NCI-H510A (cell line): ENCODE results near the gene CRIP3.
"Not testable (repeated sequence)": the region's sequence is repeated elsewhere in the genome, so short reads cannot be mapped to it uniquely, and the experiment has no call there.

ENCODE experiments used
- DNase-seq: peaks from one replicate; lab custom pipeline; 2025; lab: John Stamatoyannopoulos, UW

CRIP3 gene

DNA sequence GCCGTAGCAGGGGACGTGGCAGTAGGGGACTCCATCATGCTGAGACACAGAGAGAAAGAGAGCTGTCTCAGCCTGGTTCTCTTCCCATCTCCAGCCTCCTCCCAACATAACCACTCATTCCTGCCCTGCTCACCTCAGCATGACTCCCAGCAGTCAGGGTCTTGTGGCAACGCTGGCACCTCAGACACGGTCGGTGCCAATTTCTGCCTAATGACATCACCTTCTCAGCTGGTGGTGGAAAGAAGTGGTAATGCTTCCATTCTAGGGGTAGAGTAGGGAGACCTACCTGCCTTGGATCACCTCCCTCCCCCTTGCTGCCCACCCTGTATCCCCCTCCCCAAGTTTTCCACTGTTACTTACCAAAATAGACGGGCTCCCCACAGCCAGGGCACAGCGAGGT lies 2.5 kb downstream of the CRIP3 start:
- no peak for DNase-seq

- DNase-seq, result no peak
Measured at GRCh38 chr6:43304882-43305281, 3.7 kb downstream of the CRIP3 start.

GRCh38 chr6:43304361-43304760 lies 4.3 kb downstream of the CRIP3 start:
- DNase-seq, result no peak

GRCh38 chr6:43303751-43304331 lies 4.8 kb downstream of the CRIP3 start:
- no peak for DNase-seq

GRCh38 chr6:43303006-43303405 lies 5.6 kb downstream of the CRIP3 start:
- DNase-seq, result not testable (repeated sequence)

DNA sequence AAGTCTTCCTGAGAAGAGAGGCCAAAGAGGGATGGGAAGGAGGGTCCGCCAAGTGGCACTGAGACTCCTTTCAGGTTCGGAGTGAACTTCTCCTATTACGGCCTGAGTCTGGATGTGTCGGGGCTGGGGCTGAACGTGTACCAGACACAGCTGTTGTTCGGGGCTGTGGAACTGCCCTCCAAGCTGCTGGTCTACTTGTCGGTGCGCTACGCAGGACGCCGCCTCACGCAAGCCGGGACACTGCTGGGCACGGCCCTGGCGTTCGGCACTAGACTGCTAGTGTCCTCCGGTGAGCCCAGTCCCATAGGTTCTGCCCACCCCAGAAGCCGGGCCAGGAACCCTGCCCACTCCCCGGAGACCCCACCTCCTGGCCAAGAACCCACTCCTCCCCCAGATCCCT lies 6.5 kb downstream of the CRIP3 start:
- no peak for DNase-seq

GRCh38 chr6:43301081-43301870 lies 7.3 kb downstream of the CRIP3 start:
- no peak for DNase-seq

DNA sequence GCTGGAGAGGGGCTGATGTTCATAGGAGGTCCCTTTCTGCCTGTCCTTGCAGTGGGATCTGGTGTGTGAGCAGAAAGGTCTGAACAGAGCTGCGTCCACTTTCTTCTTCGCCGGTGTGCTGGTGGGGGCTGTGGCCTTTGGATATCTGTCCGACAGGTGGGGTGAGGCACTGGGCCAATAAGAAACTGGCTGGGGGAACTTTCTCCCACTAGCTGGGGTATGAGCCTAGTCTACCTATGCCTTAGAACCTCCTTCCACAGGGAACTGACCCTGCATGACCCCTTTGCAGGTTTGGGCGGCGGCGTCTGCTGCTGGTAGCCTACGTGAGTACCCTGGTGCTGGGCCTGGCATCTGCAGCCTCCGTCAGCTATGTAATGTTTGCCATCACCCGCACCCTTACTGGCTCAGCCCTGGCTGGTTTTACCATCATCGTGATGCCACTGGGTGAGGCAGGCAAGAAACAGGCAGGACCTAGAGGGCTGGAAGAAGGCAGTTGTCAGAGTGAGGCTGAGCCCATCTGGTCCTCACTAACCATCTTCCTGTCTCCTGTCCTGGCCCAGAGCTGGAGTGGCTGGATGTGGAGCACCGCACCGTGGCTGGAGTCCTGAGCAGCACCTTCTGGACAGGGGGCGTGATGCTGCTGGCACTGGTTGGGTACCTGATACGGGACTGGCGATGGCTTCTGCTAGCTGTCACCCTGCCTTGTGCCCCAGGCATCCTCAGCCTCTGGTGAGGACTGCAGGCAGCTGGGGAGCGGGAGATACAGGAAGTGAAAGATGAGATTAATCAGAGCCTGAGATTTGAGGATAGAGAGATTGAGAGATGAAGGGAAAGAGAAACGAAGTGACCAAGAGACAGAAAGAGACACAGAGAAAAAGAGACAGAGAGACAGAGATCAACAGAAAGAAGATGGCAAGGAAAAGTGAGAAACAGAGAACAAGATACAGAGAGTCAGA lies 9.0 kb downstream of the CRIP3 start:
- DNase-seq, result no peak

- DNase-seq, result no peak
Measured at GRCh38 chr6:43298565-43299337, 9.9 kb downstream of the CRIP3 start.

- no peak for DNase-seq
Measured at GRCh38 chr6:43297644-43298564, 10.7 kb downstream of the CRIP3 start, which contains the start of gene SLC22A7. Gene SLC22A7 (plus strand): TSS chr6:43298260. CDS start chr6:43298359, 99 bp downstream.

DNA sequence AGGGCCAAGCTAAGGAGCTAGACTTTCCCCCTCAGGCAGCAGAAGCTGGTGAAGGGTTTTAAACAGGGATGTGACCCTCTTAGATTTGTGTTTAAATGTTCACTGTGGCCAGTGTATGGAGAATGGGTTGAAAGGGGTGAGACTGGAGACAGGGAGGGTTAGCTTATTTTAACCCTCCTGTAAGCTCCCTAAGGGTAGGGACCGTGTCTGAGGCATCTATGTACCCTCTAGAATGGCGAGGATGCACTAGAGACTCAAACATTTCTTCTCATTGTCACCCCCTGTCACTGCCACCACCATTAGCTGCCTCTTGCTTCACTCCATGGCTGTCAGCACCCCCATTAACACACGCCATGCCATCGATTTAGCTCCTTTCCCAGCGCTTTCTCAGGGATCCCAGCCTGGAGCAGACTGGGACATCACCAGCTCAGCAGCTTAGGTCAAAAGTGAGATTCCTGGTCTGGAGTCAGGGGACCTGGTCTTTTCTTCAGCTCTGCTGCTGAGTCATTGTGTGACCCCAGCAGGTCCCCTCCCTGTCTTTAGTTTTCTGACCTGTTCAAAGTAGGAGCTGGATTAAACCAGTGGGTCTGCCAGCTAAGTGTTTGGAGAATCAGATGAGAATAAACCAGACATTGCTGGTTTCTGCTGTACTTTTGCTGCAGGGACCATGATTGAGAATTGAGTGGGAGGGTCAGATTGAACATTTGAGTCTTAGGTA lies 11.7 kb downstream of the CRIP3 start:
- DNase-seq, result no peak

DNA sequence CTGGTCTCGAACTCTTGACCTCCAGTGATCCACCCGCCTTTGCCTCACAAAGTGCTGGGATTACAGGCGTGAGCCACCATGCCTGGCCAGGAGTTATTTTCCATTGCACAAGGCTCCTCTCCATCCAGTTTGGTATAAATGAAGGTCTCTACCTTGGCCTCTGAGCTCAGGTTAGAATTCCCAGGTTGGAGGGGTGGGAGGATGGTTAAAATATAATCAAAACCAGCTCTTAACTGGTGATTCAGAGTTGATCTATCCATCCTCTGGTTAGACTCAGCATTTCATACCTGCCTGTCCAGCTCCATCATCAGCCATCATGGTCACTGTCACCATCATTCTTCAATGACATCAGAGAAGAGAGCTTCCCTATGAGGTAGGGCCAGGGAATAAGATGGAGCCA lies 13.2 kb downstream of the CRIP3 start:
- no peak for DNase-seq

DNA sequence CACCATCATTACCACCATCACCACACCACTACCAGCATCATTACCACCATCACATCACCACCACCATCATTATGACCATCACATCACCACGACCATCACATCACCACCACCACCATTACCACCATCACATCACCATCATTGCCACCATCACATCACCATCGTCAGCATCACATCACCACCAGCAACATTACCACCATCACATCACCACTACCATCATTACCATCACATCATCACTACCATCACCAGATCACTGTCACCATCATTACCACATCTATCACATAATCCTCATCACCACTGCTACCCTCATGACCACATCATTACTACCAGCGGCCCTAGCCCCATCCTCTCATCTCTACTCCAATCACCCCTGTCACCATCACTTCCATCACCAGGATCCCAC lies 14.1 kb downstream of the CRIP3 start:
- DNase-seq, result no peak

- no peak for DNase-seq
Measured at GRCh38 chr6:43293698-43294097, 14.9 kb downstream of the CRIP3 start.

GRCh38 chr6:43292763-43293318 lies 15.8 kb downstream of the CRIP3 start:
- DNase-seq, result no peak

DNA sequence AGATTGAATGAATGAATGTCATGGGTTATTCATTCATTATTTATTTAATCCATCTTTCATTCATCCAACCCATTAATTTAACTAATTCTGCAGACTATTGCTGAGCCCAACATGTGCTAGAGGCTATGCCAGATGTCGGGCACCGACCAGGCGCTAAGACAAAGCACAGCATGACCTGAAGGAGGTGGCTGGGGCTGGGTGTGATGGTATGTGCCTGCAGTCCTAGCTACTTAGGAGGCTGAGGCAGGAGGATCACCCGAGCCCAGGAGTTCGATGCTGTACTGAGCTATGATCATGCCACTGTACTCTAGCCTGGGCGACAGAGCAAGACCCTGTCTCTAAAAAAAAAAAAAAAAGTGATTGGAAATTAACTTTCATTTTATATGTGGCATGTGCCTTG lies 16.3 kb downstream of the CRIP3 start:
- DNase-seq, result no peak

DNA sequence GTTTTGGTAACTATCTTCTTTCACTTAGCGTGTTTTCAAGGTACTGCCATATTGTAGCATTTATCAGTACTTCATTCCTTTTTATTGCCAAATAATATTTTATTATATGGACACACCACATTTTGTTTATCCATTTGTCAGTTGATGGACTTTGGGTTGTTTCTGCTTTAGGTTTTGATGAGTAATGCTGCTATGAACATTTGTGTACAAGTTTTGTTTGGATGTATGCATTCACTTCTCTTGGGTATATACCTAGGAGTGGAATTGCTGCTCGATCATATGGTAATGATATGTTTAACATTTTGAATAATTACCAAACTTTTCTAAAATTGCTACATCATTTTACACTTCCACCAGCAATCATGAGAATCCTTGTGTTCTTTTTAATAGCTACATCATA lies 16.9 kb downstream of the CRIP3 start:
- DNase-seq, result no peak

GRCh38 chr6:43290905-43291355 lies 17.7 kb downstream of the CRIP3 start:
- DNase-seq, result no peak

DNA sequence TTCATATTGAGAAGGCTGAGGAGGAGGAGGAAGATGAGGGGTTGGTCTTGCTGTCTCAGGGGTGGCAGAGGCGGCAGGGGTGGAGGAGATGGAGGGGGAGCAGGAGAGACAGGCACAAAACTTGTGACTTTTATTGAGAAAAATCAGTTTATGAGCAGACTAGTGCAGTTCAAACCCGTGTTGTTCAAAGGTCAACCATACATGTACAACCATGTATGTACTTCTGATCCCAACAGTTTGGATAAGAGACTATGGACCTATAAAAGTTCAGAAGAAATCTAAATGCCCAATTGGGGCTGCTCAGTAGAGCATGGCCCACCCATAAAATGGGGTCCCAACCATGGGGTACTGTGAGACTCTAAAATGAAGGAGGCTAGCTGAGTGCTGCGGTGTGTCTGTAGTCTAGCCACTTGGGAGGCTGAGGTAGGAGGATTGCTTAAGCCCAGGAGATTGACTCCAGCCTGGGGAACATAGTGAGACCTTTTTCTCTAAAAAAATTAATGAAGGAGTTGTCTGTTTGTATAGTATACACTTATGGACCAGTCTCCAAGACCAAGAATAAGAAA lies 18.2 kb downstream of the CRIP3 start:
- DNase-seq, result no peak
